Renal cortex interstitium (tissue), 11 donors: ENCODE results near the gene ENGASE. TPM values are rescaled to one million over a fixed set of nuclear protein-coding genes. Genes with fewer than 3 reads are reported as not detected.

Experiments used
- DNase-seq, 11 donors: peaks; one replicate each; pipeline ENCODE4 v3.0.0-alpha.2; 2013; ENCODE audit warnings: low read depth in 9 of 11, low spot score in 4 of 11; ENCODE audit errors: extremely low read depth in 1 of 11
- polyA plus RNA-seq, 3 donors: library from polyadenylated mRNA; unstranded; fragments of 120-200 nt; gene quantifications; one replicate each; pipeline ENCODE4 v1.2.1, GENCODE V29; 2013; ENCODE audit not compliant: insufficient read length in 3 of 3

Gene ENGASE
- polyA plus RNA-seq, 3 donors, result 14.6 to 29.0 (median 22.4) TPM

- DNase-seq, result no peak
These were observed 26.6 kb downstream of the ENGASE start for GRCh38 chr17:79101111-79101673.

DNA sequence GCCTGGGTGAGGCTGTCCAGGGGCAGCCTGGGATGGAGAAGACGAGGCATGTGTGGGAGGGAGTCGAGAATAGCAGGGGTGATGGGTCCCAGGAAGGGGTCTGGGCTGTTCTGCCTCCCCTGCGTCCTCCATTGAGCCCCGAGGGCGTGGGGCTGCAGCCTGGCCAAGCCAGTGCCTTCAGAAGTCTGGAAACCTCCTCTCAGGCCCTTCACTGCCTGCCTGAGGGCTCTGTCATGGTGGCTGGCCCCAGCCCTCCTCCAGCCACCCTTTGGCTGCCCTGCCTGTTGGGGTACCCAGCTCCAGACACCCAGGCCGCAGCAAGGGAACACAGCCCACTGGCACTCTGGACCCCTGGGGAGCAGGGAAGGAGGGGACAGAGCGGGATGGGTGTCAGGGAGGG lies 27.6 kb downstream of the ENGASE start:
- no peak for DNase-seq

GRCh38 chr17:79104898-79105600 lies 30.4 kb downstream of the ENGASE start:
- no peak for DNase-seq

DNA sequence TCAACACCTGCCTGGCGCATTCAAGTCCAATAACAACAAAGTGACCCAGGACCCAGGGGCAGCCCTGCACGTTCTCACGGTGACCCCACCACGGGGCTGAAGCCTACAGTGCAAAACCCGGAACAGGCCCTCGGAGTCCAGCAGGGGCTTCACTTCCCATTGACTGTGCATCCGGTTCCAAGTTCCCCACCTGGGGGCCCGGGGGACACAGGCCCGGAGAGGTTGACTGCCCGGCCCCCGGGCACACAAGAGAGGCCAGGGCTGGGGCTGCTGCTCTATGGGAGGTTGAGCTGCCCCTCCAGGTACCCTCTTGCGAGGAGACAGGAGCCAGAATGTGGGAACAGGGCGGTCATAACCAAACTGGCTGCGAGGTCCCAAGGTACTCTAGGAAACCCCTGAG lies 31.3 kb downstream of the ENGASE start:
- DNase-seq, result no peak

GRCh38 chr17:79106958-79107357 lies 32.3 kb downstream of the ENGASE start:
- no peak for DNase-seq

DNA sequence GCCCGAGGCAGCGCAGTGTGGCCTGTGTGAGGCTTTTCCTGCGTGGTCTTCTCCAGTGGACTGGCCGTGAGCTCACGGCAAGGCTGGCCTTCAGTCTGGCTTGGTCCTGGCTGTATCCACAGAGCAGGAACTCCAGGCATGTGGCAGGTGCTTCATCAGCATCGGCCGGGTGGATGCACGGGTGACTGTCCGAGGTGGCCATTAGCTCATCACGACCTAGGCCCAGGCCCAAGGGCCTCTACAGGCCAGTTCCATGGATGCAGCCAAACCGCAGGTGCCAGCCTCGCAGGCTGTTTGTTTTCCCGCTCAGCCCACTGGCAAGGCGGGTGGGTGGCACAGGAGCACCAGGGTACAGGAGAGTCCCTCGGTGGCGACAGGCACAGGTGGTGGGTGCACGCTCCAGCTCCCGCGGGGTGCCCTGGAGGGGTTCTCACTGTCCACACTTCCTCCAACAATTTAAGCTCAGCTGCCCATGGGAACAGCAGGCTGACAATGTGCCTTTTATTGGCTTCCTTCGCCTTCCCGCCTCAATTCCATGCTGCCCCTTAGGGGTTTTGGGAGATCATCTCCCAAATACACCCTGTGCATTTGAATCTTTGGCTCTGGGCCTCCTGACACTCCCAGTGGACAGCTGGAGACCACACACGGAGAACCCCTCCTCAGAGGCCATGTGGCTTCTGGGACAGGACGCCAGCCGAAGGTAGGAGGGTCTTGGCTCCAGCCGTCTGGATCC lies 33.0 kb downstream of the ENGASE start:
- DNase-seq, result no peak

- DNase-seq, result no peak
These were observed 33.7 kb downstream of the ENGASE start for GRCh38 chr17:79108232-79108850.

DNA sequence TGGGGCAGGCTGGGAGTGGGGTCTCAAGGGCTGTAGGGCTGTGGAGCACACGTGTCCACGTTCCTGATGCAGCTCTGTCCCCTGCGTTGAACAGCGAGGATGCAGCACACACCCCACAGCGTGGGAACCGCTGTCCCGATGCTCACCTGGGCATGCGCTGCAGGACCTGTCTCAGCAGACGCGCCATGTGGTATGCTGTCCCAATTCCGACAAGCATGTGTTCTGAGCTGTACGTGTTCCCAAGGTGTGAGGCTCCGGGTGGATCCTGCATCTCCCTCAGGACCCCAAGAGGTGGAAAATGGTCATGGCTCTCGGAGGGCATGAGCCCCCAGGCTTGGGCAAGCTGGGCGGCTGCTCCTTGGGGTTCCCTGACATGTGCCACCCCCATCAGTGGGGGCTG lies 34.2 kb downstream of the ENGASE start:
- DNase-seq, result no peak

GRCh38 chr17:79109584-79109983 lies 35.0 kb downstream of the ENGASE start:
- DNase-seq, result no peak

DNA sequence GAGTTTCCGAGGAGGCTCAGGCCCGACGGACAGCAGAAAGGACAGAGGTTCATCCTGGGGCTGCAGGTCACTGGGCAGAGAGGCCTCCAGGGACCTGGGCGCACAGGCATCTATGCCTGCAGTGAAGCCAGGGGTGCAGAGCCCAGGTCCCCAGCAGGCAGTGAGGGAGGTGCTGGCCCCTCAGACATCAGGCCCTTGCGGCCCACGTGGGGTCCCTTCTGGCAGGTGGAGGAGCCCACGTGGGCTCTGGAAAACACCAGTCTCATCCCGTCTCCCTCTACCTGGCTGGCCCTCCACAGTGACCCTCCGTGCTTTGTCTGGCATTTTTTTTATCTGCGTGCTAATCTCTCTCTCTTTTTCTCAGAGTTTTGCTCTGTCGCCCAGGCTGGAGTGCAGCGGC lies 36.5 kb downstream of the ENGASE start:
- no peak for DNase-seq

DNA sequence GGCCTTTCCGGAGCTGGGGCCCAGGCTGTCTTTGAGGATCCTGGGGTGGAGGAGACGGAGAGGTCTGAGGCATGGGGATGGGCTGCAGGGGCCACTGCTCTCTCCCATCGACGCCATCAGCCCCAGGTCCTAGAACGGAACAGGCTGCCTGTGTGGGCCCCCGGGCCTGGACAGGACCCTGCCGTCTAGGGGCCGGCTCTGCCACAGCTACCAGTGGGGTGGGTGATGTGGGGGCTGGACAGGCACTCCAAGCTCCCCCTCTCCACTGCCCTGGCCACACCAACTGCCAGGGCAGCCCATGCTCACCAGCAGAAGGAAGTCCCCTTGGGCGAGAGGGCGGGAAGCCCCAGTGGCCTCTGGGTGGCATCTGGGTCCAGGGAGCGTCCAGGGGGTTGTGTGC lies 37.8 kb downstream of the ENGASE start:
- no peak for DNase-seq

GRCh38 chr17:79113699-79114457 lies 39.3 kb downstream of the ENGASE start:
- no peak for DNase-seq

GRCh38 chr17:79114458-79115301 lies 40.1 kb downstream of the ENGASE start:
- peak in 9 of 11 donors; percentile 40 to 78 (median 51) for DNase-seq

- DNase-seq, result no peak
These were observed 40.9 kb downstream of the ENGASE start for GRCh38 chr17:79115487-79115886.

GRCh38 chr17:79116575-79117368 lies 42.1 kb downstream of the ENGASE start:
- DNase-seq, result no peak

GRCh38 chr17:79117905-79118487 lies 43.4 kb downstream of the ENGASE start:
- DNase-seq, result no peak

DNA sequence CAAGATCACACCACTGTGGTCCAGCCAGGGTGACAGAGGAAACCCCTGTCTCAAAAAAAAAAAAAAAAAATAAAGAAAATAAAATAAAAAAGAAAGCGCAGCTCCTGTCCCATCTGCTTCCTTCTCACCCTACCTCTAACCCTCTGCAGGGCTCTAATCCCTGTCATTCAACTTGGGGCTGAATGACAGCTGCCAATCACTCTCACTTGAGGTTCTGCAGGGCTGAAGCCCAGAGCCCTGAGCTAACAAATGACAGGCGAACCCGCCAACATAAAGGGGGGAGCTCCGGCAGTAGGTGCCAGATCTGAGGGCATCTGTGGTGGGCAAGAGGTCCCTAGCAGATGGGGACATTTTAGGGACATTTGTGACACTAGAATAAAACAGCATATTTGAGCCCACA lies 44.3 kb downstream of the ENGASE start:
- DNase-seq, result no peak
